Measurements from ENCODE around the gene MTHFD1L.
"Not testable (repeated sequence)": the region's sequence is repeated elsewhere in the genome, so short reads cannot be mapped to it uniquely, and the experiment has no call there.

MTHFD1L gene

DNA sequence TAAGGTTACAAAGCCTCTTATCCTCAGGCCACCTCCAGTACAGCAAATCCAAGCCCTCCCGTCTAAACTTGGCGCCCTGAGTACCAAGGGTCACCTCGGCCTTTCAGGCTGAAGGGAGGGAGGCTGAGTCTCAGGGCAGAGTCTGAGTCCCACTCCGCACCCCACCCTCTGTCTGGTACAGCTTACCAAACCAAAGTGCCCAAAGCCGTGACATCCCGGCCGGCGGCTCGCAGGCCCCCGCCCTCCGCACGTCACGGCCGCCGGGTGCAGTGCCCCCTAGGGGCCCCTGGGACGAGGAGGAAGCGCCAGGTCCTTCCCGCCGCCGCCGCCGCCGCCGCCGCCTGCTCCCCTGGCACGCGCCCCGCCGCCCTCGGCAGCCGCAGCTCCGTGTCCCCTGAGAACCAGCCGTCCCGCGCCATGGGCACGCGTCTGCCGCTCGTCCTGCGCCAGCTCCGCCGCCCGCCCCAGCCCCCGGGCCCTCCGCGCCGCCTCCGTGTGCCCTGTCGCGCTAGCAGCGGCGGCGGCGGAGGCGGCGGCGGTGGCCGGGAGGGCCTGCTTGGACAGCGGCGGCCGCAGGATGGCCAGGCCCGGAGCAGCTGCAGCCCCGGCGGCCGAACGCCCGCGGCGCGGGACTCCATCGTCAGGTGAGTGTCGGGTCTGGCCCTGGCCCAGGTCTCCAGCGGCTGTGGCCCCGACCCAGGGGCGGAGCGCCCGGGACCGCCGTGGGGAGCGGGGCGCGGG is at the start of gene MTHFD1L:
MTHFD1L (plus strand) TSS at position 297 of the 741 bp plus-strand sequence; CDS start at position 418, 121 bp downstream.
- DNase-seq (ENCODE audit: low read depth): peak; percentile 87
- H3K4me3 ChIP-seq (ENCODE audit: control insufficient read depth, low read depth, low read length): peak within 1 kb of the TSS; percentile 77
- TF ChIP-seq, protein P1, sequence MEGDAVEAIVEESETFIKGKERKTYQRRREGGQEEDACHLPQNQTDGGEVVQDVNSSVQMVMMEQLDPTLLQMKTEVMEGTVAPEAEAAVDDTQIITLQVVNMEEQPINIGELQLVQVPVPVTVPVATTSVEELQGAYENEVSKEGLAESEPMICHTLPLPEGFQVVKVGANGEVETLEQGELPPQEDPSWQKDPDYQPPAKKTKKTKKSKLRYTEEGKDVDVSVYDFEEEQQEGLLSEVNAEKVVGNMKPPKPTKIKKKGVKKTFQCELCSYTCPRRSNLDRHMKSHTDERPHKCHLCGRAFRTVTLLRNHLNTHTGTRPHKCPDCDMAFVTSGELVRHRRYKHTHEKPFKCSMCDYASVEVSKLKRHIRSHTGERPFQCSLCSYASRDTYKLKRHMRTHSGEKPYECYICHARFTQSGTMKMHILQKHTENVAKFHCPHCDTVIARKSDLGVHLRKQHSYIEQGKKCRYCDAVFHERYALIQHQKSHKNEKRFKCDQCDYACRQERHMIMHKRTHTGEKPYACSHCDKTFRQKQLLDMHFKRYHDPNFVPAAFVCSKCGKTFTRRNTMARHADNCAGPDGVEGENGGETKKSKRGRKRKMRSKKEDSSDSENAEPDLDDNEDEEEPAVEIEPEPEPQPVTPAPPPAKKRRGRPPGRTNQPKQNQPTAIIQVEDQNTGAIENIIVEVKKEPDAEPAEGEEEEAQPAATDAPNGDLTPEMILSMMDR (conservative IDR thresholded peaks at IDR 0.05; ENCODE audit: control insufficient read depth, insufficient read depth, low read depth, low read length): no peak

DNA sequence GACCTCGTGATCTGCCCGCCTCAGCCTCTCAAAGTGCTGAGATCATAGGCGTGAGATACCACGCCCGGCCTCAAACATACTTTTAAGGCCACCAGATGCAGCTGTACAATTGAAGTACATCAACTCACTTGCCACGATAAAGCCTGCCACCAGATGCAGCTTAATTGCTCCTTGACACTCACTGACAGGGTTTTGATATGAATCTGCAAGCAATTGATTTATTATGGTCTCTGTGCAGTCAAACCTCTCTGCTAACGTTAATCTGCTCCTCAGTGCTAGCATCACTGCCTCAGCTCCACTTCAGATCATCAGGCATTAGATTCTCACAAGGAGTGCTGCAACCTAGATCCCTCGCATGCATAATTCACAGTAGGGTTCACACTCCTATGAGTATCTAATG is 48.9 kb upstream of the MTHFD1L start:
- H3K4me3 ChIP-seq (ENCODE audit: control insufficient read depth, low read depth, low read length); DNase-seq (ENCODE audit: low read depth): not testable (repeated sequence)

DNA sequence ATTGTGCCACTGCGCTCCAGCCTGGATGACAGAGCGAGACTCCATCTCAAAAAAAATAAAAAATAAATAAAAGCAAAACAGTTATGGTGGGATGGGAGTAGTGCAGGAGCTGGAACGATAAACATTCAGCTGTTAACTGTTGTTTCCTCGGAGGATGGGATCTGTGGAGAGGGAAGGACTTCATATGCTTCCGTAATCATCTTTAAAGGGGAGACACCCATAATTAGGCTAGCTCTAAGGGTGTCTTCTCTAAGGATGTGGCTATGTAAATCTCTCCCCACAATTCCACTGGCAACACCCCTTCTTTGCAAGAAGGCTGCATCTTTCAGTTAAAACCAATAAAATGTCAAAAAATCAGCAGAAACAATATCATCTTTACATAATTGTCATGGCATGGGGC is 42.6 kb upstream of the MTHFD1L start:
- no peak overlapping the region for H3K4me3 ChIP-seq (ENCODE audit: control insufficient read depth, low read depth, low read length)
- no peak for DNase-seq (ENCODE audit: low read depth)
- TF ChIP-seq, protein P1 (conservative IDR thresholded peaks at IDR 0.05; ENCODE audit: control insufficient read depth, insufficient read depth, low read depth, low read length): no peak

DNA sequence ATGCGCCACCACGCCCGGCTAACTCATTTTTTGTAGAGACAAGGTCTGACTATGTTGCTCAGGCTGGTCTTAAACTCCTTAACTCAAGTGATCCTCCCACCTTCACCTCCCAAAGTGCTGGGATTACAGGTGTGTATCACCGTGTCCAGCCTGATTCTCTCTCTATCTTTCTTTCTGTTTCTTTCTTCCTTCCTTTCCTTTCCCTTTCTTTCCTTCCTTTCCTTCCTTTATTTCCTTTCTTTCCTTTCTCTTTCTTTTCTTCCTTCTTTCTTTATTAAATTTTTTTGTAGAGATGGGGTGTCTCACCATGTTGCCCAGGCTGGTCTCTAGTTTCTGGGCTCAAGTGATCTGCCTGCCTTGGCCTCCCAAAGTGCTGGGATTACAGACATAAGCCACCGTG is 38.7 kb upstream of the MTHFD1L start:
- TF ChIP-seq, protein P1 (conservative IDR thresholded peaks at IDR 0.05; ENCODE audit: control insufficient read depth, insufficient read depth, low read depth, low read length): no peak
- no peak for DNase-seq (ENCODE audit: low read depth)
- no peak overlapping the region for H3K4me3 ChIP-seq (ENCODE audit: control insufficient read depth, low read depth, low read length)

DNA sequence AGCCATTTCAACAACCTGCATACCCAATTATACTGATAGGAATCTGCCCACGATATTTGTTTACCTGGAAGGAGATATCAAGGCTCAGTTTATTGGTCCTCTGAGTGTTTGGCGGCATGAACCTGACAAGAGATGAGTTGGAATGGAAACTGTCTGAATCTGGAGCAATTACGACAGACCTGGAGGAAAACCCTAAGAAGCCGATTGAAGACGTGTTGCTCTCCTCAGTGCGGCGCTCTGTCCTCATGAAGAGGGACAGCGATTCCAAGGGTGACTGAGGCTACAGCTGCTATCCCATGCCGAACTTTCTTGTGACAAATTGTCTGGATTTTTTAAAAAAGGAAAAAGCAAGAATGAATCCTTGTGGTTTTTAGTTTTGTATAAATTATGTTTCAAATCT is 37.4 kb upstream of the MTHFD1L start:
- DNase-seq (ENCODE audit: low read depth): not testable (repeated sequence)

DNA sequence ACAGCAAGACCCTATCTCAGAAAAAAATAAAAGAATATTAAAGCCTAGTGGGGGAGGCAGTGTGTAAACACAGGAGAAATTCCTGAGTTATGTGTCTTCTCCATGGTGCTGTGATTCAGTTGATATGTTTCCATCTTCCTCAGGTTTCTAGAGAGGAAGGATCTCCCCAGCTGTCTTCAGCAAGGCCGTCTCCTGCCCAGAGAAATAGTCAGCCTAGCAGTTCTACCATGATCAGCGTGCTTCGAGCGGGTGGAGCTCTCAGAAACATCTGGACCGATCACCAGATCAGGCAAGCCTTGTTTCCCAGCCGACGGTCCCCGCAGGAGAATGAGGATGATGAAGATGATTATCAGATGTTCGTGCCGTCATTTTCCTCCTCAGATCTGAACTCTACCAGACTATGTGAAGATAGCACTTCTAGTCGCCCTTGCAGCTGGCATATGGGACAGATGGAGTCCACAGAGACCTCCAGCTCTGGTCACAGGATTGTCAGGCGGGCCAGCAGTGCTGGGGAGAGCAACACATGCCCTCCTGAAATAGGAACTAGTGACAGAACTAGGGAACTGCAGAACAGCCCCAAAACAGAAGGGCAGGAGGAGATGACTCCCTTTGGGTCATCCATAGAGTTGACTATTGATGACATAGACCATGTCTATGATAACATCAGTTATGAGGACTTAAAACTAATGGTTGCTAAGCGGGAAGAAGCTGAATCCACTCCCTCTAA is 34.9 kb upstream of the MTHFD1L start:
- peak; percentile 29 for DNase-seq (ENCODE audit: low read depth)

More for the DNA sequence above, 37.4 kb upstream of the MTHFD1L start:
- H3K4me3 ChIP-seq (ENCODE audit: control insufficient read depth, low read depth, low read length): not testable (repeated sequence)

DNA sequence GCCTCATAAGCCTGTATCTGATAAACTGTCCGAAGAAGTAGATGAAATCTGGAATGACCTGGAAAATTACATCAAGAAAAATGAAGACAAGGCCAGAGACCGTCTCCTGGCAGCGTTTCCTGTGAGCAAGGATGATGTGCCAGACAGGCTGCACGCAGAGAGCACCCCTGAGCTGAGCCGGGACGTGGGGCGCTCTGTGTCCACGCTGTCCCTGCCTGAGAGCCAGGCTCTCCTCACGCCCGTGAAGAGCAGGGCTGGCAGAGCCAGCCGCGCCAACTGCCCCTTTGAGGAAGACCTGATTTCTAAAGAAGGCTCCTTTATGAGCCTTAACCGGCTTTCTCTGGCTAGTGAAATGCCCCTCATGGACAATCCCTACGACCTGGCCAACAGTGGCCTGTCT is 33.9 kb upstream of the MTHFD1L start:
- no peak overlapping the region for H3K4me3 ChIP-seq (ENCODE audit: control insufficient read depth, low read depth, low read length)
- no peak for DNase-seq (ENCODE audit: low read depth)
- TF ChIP-seq, protein P1 (conservative IDR thresholded peaks at IDR 0.05; ENCODE audit: control insufficient read depth, insufficient read depth, low read depth, low read length): no peak

More for the DNA sequence above, 34.9 kb upstream of the MTHFD1L start:
- TF ChIP-seq, protein P1 (conservative IDR thresholded peaks at IDR 0.05; ENCODE audit: control insufficient read depth, insufficient read depth, low read depth, low read length): no peak
- no peak overlapping the region for H3K4me3 ChIP-seq (ENCODE audit: control insufficient read depth, low read depth, low read length)
